Choroid plexus epithelial cell (primary cell): ENCODE results near the gene CCNQ.

ENCODE experiments used
- DNase-seq: peaks from one replicate; pipeline ENCODE4 v3.0.0-alpha.2; 2010; ENCODE audit warnings: low read depth
- H3K4me3 ChIP-seq: 2 replicates; pipeline ENCODE4 v1.5.1; 2011; ENCODE audit warnings: low read depth, mild to moderate bottlenecking, control low read depth, low read length, moderate library complexity
- TF ChIP-seq, protein P1 (sequence below): conservative IDR thresholded peaks from 2 replicates; pipeline ENCODE4 v1.5.1; 2011; ENCODE audit warnings: low read depth, mild to moderate bottlenecking, control low read depth, inconsistent platforms, low read length, moderate library complexity

The CCNQ gene

DNA sequence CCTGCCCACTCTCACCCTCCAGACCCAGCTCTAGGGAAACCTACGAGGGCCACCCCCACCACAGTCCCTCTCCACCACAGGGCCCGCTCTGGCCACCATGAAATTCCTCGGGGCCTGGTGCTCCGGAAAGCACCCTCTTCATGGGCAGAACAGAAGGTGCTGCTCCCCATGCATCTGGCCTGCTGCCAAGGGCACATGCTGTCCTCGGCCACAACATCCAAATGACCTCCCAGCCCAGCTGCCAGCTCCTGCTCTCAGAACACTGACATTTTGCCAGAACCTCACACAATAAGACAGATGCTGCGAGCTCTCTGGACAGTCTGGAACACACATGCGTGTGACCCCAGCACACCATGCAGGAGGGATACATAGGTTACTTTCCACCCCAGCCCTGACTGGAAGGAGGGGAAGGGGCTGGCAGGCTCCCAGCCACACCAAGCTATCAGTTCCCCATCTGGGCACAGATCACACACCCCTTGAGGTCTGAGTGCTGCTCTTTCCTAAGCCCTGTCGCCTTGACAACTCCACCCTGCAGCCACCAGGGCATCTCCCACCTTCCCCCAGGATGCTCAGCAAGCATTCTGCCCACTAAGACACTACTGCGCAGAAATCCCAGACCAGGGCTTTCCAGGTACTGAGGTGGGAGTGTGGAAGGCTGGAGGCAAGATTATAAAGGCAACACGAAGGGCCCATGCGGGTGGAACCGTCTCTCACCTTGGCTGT, 5.8 kb downstream of the CCNQ start:
- no peak for DNase-seq
- H3K4me3 ChIP-seq: no peak overlapping the region
- TF ChIP-seq, protein P1, sequence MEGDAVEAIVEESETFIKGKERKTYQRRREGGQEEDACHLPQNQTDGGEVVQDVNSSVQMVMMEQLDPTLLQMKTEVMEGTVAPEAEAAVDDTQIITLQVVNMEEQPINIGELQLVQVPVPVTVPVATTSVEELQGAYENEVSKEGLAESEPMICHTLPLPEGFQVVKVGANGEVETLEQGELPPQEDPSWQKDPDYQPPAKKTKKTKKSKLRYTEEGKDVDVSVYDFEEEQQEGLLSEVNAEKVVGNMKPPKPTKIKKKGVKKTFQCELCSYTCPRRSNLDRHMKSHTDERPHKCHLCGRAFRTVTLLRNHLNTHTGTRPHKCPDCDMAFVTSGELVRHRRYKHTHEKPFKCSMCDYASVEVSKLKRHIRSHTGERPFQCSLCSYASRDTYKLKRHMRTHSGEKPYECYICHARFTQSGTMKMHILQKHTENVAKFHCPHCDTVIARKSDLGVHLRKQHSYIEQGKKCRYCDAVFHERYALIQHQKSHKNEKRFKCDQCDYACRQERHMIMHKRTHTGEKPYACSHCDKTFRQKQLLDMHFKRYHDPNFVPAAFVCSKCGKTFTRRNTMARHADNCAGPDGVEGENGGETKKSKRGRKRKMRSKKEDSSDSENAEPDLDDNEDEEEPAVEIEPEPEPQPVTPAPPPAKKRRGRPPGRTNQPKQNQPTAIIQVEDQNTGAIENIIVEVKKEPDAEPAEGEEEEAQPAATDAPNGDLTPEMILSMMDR: no peak

DNA sequence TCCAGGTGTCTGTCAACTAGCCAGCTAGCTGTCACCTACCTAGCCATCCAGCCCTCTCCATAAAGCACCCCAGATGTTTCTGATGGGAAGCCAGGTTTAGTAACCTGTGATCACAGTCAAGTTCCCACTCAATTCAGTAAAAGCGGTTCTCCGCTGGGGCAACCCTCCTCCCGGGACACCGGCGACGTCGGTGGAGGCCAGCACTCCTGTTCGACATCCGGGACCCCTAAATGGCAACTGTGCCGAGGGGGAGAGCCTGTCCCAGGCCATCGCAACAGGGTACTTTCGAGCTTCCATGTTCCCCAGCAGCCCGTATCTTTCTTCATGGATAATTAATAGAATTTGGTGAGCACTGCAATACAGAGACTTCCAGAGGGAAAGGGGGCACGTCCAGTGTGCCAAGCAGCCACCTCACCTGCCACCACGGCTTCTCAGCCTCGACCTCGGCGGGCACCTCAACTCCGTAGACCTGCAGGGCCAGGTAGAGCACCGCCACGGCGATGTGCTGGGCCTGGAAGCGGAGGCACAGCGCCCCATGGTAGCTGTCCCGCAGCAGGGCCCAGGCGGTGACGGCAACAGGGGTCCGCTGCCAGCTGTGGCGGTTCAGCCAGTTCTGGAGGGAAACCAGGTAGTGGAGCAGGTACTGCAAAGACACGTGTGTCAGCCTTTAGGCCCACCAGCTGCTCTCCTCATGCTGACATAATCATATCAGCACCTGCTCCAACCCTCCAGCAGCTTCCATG, 6.7 kb downstream of the CCNQ start:
- DNase-seq: no peak
- no peak overlapping the region for H3K4me3 ChIP-seq
- TF ChIP-seq, protein P1: no peak

DNA sequence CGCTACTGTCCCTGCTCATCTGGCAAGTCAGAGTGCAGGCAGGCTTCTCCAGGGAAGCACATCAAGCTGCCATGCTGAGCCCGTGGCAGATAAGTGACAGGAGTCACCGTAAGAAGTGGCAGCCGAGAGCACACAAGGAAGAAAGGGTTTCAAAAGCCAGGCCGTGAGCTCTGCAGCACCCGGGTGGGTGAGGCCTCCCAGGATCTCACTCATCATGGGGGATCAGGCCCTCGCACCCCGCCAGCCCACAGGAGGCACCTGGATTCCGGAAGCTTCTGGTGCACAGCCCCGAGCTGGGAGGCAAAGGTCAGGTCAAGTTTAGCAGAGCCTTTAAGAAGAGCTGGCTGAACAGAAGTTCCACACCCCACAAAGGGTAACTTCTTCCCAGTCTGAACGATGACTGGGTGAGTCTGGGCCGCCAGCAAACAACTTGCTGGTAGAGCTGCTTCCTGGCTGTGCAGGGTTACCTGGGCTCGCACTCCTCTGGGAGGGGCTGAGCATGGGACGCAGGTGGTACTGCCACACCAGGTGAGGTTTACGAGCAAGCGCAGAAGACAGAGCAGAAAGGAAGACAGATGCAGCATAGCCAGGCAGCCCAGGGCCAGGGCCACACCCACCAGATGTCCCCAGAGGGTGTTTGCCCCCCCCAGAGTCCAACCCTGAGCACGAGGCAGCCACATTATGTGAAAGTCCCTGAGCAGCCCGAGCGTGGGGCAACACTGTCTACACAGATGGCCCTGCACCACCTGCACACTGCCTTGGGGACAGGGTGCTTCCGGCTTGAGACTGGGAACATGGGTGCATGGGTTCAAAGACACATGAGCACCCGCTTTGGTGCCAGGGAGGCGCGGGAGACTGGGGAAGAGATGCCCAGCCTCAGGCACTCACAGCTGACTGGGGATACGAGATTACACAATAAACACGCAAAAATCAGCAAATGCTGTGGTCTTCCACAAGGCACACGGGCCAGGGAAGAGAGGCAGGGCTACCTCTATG, 7.7 kb downstream of the CCNQ start:
- no peak overlapping the region for H3K4me3 ChIP-seq
- TF ChIP-seq, protein P1: no peak

DNA sequence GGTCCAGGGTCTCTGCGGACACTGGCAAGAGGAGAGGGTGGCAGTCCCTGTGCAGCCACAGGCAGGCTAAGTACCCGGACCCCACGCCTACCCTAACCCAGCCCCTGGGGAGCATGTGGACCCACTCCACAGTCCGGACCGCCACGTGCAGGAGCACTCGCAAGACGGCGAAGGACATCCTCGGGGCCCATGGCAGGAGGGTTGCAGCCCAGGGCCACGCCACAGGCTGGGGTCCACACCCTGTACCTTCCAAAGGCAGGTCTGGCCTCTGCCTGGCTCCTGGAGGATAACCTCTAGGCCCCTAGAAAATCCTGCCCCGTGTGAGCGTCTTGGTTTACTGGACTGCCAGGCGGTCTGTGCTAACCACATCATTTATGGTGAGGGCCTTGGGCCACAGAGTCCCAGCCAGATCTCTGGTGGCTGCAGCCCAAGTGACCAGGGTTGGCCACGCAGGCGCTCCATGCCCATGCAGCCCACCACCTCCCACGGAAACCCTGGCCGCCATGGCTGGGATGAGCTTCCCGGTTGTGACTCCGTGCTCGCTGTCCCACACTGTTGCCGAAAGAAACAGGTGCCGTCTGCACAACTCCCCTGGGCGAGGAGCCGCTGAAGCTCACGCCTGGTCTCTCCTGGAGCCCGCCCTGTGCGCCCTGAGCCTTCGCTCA, 10.0 kb downstream of the CCNQ start:
- H3K4me3 ChIP-seq: no peak overlapping the region
- TF ChIP-seq, protein P1: no peak

More for the DNA sequence above, 7.7 kb downstream of the CCNQ start:
- no peak for DNase-seq

DNA sequence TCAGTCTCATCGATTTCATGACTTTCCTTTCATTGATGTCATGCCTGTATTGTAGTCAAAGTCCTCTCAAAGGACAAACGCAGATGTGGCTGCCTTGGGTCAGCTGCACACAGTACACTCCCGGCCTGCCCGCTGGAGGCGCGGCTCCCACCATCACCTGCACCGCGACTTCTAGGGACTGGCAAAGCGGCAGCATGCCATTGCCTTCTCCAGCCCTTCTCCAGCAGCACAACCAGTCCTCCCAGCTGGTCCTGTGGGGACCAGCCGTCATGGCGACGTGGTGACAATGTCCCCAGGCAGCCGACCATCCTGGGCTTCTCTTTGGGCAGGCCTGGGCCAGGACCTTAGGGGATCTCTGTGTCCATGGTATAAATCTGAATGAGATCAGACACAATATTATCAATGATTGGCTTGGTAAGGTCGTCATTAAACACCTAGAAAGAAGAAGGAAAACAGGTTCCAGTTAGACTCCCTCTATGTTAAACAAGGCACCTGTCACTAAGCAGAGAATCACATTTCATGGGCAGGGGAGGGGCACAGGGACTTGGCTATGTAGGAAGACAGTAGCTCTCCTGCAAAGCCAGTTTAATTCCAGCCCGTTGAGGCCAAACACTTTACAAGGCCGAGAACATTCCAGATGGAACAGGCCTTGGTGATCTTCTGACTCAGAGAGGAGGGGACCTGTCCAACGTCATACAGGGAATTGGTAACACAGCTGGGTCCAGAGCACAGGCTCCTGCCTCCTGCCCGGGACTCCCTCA, 10.7 kb downstream of the CCNQ start:
- TF ChIP-seq, protein P1: no peak

More for the DNA sequence above, 10.0 kb downstream of the CCNQ start:
- DNase-seq: no peak

DNA sequence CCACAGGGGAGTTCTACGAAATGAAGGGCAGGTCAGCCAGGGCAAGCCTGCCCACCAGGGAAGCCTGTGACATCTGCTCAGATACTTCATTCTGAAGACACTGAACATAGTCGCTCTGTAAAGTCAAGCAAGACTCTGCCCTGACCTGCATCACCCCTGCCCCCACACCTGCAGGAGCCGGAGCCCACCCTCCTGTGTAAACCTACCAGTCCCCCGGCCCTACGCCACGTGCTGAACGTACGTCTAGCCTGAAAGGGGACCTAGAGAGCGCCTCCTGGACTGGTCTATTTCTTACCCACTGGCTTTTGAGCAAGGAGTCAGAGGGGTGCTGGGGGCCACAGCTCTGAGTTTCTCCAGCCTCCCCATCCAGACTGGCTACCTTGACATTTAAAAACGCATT, 11.6 kb downstream of the CCNQ start:
- DNase-seq: no peak
- no peak overlapping the region for H3K4me3 ChIP-seq
- TF ChIP-seq, protein P1: no peak

More for the DNA sequence above, 10.7 kb downstream of the CCNQ start:
- DNase-seq: no peak
- no peak overlapping the region for H3K4me3 ChIP-seq
